ENCODE results near the gene ZNHIT3. TPM values are rescaled to one million over a fixed set of nuclear protein-coding genes. Genes with fewer than 3 reads are reported as not detected.
A peak's percentile ranks its signal among the peaks of the same experiment; 100 is the strongest.

The ZNHIT3 gene
- total and polyA plus RNA-seq, 2 of the 4 experiments (the other 2 are of a cell fraction), result 27.8 to 52.3 TPM

DNA sequence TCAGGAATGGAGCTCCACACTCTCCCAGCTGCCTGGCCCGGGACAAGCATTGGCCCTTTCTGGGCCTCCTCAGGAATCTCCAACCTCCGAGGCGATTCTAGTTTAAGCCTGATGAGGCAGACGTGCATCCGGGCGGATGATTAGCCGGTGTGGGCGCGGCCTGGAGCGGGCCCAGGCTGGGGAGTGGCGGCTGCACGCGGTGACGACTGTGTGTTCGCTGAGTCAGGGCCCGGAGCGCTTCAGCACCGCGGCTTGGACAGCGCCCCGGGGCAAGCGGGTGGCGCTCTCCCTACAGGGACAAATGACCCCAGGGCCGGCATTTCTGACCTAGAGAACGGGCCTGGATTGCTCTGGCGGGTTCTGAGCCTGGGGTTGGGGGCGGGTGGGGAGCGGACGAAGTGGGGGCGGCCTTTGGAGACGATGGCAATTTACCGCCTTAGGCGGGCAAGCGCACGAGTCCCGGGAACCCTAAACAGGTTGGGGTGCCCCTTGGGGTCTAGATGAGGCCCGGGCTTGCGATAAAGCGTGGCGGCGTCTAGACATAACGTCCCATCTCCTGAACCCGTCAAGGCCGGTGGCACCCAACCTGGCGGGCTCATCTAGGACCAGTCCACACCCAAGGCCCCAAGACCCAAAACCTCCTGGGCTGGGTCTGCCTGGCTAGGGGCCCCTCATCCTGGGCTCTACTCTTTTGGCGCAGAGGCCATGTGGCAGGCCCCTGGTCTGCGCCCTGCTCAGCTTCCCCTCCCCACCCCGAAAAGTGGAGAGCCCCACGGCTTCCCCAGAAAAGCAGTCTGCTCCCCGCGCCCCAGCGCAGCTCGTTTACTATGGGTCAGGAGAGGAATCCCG, 22.3 kb upstream of the ZNHIT3 start (continued):
- TF ChIP-seq CHD1 (IDR thresholded peaks at IDR 0.05; ENCODE audit: low read depth, low read length) (no peak), NFE2L2 (IDR thresholded peaks at IDR 0.05; ENCODE audit: low read depth, low read length) (0 out of 2 replicates have a peak, but pooled peaks have one; percentile 2)

DNA sequence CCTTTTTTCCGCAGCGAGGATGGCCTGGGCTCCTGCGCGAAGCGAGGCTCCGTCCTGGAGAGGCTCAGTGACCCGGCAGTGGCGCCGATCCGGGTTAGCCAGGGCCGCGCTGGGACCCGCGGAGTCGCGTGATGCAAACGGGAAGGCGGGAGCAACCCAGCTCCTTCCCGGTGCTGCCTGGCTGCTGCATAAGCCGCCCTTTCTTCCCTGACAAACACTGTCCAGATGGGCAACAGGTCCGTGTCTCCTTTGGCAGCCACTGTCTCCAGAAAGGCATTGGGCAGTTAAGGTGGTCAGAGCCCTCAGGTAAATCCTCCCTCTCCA, 21.8 kb upstream of the ZNHIT3 start:
- Histone ChIP-seq H3K9me3 (ENCODE audit: control insufficient read depth, insufficient read depth, low read length) (no peaks in the 10 kb centered on the region), H2AK5ac (ENCODE audit: low read depth, low read length) (no peak overlapping the region), H3K4me1 (ENCODE audit: control insufficient read depth, insufficient read depth, low read length) (no peaks in the 10 kb centered on the region), H4K20me1 (ENCODE audit: insufficient read depth, low read length) (no peaks in the 10 kb centered on the region), H2BK120ac (ENCODE audit: low read depth, low read length) (no peak overlapping the region), H2BK5ac (ENCODE audit: low read depth, low read length, poor library complexity, severe bottlenecking) (no peak overlapping the region), H3K23ac (ENCODE audit: low read depth, low read length) (no peak overlapping the region), H3K4me3 (ENCODE audit: insufficient read depth, low read depth, low read length) (no peak overlapping the region), H3K56ac (ENCODE audit: extremely low read depth, insufficient read depth, low read length) (no peak overlapping the region), H2BK15ac (ENCODE audit: low read depth, low read length) (no peak overlapping the region), H3K4me2 (ENCODE audit: low read depth, low read length) (no peak overlapping the region), H3K14ac (replicated peaks; ENCODE audit: low read depth, low read length) (no peak overlapping the region), H3K79me1 (ENCODE audit: low read depth in 1 of 2, low read length in 2 of 2) (no peaks in the 10 kb centered on the region), H4K8ac (ENCODE audit: low read depth in 2 of 2, low read length in 2 of 2) (no peak overlapping the region), H2AFZ (replicated peaks; ENCODE audit: low read length, poor library complexity) (no peak overlapping the region), H2BK20ac (ENCODE audit: low read depth, low read length) (no peak overlapping the region), H3K9ac (ENCODE audit: low read depth, low read length) (no peak overlapping the region), H3K18ac (ENCODE audit: low read depth, low read length) (no peak overlapping the region), H3K4ac (ENCODE audit: low read depth, low read length) (no peak overlapping the region), H4K5ac (ENCODE audit: low read depth, low read length) (no peak overlapping the region), H3K27me3 (ENCODE audit: control insufficient read depth, insufficient read depth, low read length) (peaks cover 8% of the 10 kb centered on the region), H2AK9ac (replicated peaks; ENCODE audit: low read depth, low read length, poor library complexity) (no peak overlapping the region), H3K9me1 (ENCODE audit: insufficient read depth, low read length) (no peaks in the 10 kb centered on the region), H3K36me3 (ENCODE audit: control insufficient read depth, insufficient read depth, low read length) (no peaks in the 10 kb centered on the region), H4K91ac (ENCODE audit: insufficient read depth, low read depth, low read length) (no peak overlapping the region), H3K27ac (ENCODE audit: insufficient read depth, low read length) (no peak overlapping the region)
- ATAC-seq (ENCODE audit: low read depth) (no peak), DNase-seq (no peak)
- no TSS peak for BruUV-seq (replicated peaks)
- dilution Hi-C loops (cut with HindIII; ENCODE audit: low sequenced_read_pairs, unreplicated experiment), result no loop called here
- in situ Hi-C loops (cut with MboI; ENCODE audit: low sequenced_read_pairs), result loop anchor here (25.0 kb wide), 1 partner anchor 252 kb away; the partner anchor contains the start of gene CCL4L2
- TF ChIP-seq CHD1 (IDR thresholded peaks at IDR 0.05; ENCODE audit: low read depth, low read length) (no peak), RCOR1 (IDR thresholded peaks at IDR 0.05; ENCODE audit: insufficient replicate concordance, low read length) (no peak), CTCF (conservative IDR thresholded peaks at IDR 0.05; ENCODE audit: low read depth, low read length) (no peak), RFX5 (IDR thresholded peaks at IDR 0.05; ENCODE audit: low read depth, low read length) (no peak), FOS (IDR thresholded peaks at IDR 0.05; ENCODE audit: low read depth, low read length) (no peak), CEBPB (IDR thresholded peaks at IDR 0.05; ENCODE audit: low read depth, low read length) (no peak), SMC3 (IDR thresholded peaks at IDR 0.05; ENCODE audit: low read depth, low read length) (no peak), MAZ (IDR thresholded peaks at IDR 0.05; ENCODE audit: borderline replicate concordance, low read depth, low read length) (no peak), MAFK (IDR thresholded peaks at IDR 0.05; ENCODE audit: low read depth, low read length) (no peak)
- TF ChIP-seq, protein P1, sequence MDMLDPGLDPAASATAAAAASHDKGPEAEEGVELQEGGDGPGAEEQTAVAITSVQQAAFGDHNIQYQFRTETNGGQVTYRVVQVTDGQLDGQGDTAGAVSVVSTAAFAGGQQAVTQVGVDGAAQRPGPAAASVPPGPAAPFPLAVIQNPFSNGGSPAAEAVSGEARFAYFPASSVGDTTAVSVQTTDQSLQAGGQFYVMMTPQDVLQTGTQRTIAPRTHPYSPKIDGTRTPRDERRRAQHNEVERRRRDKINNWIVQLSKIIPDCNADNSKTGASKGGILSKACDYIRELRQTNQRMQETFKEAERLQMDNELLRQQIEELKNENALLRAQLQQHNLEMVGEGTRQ (IDR thresholded peaks at IDR 0.05; ENCODE audit: low read depth, low read length), result no peak
- ChIA-PET CTCF (no interaction called here), POLR2A (ENCODE audit: unreplicated experiment) (no interaction called here)
- WGBS, 2 experiments (ENCODE audit: extremely low coverage in 2 of 2, insufficient read length in 1 of 2), result 18% methylated on average over 8 of the region's 21 CpGs; no CpG with 5 or more reads in 1 of the 2 experiments
- intact Hi-C loops (cut with micrococcal nuclease), result no loop called here

All from IMR-90 (cell line).